NCI-H345 (cell line): ENCODE results near the gene GTF3C1.

Experiments
- DNase-seq: peaks from one replicate; lab custom pipeline; 2025; lab: John Stamatoyannopoulos, UW

GTF3C1 gene

GRCh38 chr16:27566417-27566816, 16.7 kb upstream of the GTF3C1 start:
- DNase-seq = no peak

- DNase-seq = no peak
These were observed 14.5 kb upstream of the GTF3C1 start for GRCh38 chr16:27564224-27564623.

GRCh38 chr16:27561216-27561615, 11.5 kb upstream of the GTF3C1 start:
- no peak for DNase-seq

GRCh38 chr16:27558932-27559331, 9.2 kb upstream of the GTF3C1 start:
- no peak for DNase-seq

GRCh38 chr16:27558434-27558833, 8.7 kb upstream of the GTF3C1 start:
- no peak for DNase-seq

GRCh38 chr16:27556471-27556870, 6.8 kb upstream of the GTF3C1 start:
- DNase-seq = no peak

GRCh38 chr16:27551036-27551435, 1.3 kb upstream of the GTF3C1 start:
- DNase-seq = no peak

GRCh38 chr16:27550582-27550920, 838 bp upstream of the GTF3C1 start:
- DNase-seq = no peak

- DNase-seq = no peak
These were observed 308 bp downstream of the GTF3C1 start for GRCh38 chr16:27549464-27549745.

GRCh38 chr16:27547851-27548250, 1.9 kb downstream of the GTF3C1 start:
- no peak for DNase-seq

- DNase-seq = no peak
These were observed 2.6 kb downstream of the GTF3C1 start for GRCh38 chr16:27547134-27547533.

- DNase-seq = no peak
These were observed 5.0 kb downstream of the GTF3C1 start for GRCh38 chr16:27544671-27545070.

- no peak for DNase-seq
These were observed 5.9 kb downstream of the GTF3C1 start for GRCh38 chr16:27543801-27544200.

- DNase-seq = no peak
These were observed 10.1 kb downstream of the GTF3C1 start for GRCh38 chr16:27539636-27540035.

- no peak for DNase-seq
These were observed 10.6 kb downstream of the GTF3C1 start for GRCh38 chr16:27539120-27539519.

GRCh38 chr16:27538528-27538927, 11.2 kb downstream of the GTF3C1 start:
- no peak for DNase-seq

- no peak for DNase-seq
These were observed 15.5 kb downstream of the GTF3C1 start for GRCh38 chr16:27534256-27534655.

- DNase-seq = no peak
These were observed 17.6 kb downstream of the GTF3C1 start for GRCh38 chr16:27531826-27532800.

- DNase-seq = no peak
These were observed 18.5 kb downstream of the GTF3C1 start for GRCh38 chr16:27531186-27531585.

GRCh38 chr16:27529962-27530361, 19.8 kb downstream of the GTF3C1 start:
- DNase-seq = no peak

- DNase-seq = no peak
These were observed 21.4 kb downstream of the GTF3C1 start for GRCh38 chr16:27528294-27528693.

GRCh38 chr16:27526180-27526579, 23.5 kb downstream of the GTF3C1 start:
- DNase-seq = peak; percentile 86

GRCh38 chr16:27522173-27522707, 27.5 kb downstream of the GTF3C1 start:
- DNase-seq = no peak
